Measurements from ENCODE around the gene CCDC74A.
"Not testable (repeated sequence)": the region's sequence is repeated elsewhere in the genome, so short reads cannot be mapped to it uniquely, and the experiment has no call there.

DNA sequence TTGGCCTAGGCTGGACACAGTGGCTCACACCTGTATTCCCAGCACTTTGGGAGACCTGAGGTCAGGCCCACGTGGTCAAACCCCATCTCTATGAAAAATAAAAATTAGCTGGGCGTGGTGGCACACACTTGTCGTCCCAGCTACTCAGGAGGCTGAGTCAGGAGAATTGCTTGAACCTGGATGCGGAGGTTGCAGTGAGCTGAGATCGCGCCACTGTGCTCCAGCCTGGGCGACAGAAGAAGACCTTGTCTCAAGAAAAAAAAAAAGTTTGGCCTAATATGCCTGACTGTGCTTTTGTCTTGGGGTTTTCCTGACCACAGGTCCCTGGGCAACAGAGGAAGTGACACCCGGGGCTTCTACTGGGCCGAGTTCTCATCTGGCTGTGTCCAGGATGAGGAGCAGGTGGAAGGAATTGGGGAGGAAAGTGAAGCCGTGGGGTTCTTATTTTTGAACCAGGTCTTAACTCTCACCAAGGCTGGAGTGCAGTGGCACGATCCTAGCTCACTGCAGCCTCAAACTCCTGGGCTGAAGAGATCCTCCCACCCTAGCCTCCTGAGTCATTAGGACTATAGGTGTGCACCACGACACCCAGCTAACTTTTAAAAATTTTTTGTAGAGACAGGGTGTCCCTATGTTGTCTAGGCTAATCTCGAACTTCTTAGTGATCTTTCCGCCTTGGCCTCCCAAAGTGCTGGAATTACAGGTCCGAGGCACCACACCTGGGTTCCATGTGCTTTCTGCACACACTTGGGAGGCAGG, 13.1 kb upstream of the CCDC74A start:
- TF ChIP-seq, protein P1, sequence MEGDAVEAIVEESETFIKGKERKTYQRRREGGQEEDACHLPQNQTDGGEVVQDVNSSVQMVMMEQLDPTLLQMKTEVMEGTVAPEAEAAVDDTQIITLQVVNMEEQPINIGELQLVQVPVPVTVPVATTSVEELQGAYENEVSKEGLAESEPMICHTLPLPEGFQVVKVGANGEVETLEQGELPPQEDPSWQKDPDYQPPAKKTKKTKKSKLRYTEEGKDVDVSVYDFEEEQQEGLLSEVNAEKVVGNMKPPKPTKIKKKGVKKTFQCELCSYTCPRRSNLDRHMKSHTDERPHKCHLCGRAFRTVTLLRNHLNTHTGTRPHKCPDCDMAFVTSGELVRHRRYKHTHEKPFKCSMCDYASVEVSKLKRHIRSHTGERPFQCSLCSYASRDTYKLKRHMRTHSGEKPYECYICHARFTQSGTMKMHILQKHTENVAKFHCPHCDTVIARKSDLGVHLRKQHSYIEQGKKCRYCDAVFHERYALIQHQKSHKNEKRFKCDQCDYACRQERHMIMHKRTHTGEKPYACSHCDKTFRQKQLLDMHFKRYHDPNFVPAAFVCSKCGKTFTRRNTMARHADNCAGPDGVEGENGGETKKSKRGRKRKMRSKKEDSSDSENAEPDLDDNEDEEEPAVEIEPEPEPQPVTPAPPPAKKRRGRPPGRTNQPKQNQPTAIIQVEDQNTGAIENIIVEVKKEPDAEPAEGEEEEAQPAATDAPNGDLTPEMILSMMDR (IDR thresholded peaks at IDR 0.05 in 2 of 3, conservative IDR thresholded peaks at IDR 0.05 in 1 of 3; ENCODE audit: insufficient read depth in 2 of 3, low read depth in 1 of 3, low read length in 3 of 3) = not testable (repeated sequence)
- not testable (repeated sequence) for TF ChIP-seq HDAC8 (tag; IDR thresholded peaks at IDR 0.05); POLR2AphosphoS5 (IDR thresholded peaks at IDR 0.05; ENCODE audit: control insufficient read depth, insufficient read depth, low read depth, low read length); BCL6 (CRISPR knock-in tag; IDR thresholded peaks at IDR 0.05); YY1 (IDR thresholded peaks at IDR 0.05; ENCODE audit: borderline replicate concordance in 1 of 3, control insufficient read depth in 1 of 3, extremely low read depth in 1 of 3, insufficient read depth in 3 of 3, insufficient read length in 1 of 3, insufficient replicate concordance in 2 of 3, low read depth in 1 of 3, low read length in 2 of 3); FOXP1 (CRISPR knock-in tag; IDR thresholded peaks at IDR 0.05); PURB (CRISPR knock-in tag; IDR thresholded peaks at IDR 0.05; ENCODE audit: low read depth); IFI16 (CRISPR knock-in tag; IDR thresholded peaks at IDR 0.05); EZH2 (IDR thresholded peaks at IDR 0.05; ENCODE audit: borderline replicate concordance, low read depth, low read length); ZNF644 (tag; IDR thresholded peaks at IDR 0.05; ENCODE audit: low read depth); SP1 (CRISPR knock-in tag; IDR thresholded peaks at IDR 0.05); POLR2AphosphoS2 (IDR thresholded peaks at IDR 0.05; ENCODE audit: low read length)

Measured in K562 (cell line).